ENCODE data around the gene SIMC1. TPM values are rescaled to one million over a fixed set of nuclear protein-coding genes. Genes with fewer than 3 reads are reported as not detected.
A peak's percentile ranks its signal among the peaks of the same experiment; 100 is the strongest.
"Not testable (repeated sequence)": the region's sequence is repeated elsewhere in the genome, so short reads cannot be mapped to it uniquely, and the experiment has no call there.

The SIMC1 gene
- total RNA-seq (2014; rRNA removed; shearing (Covaris generic)) = 9.7 and 12.8 TPM in 2 replicates
- 6.8 and 10.6 TPM in 2 replicates for polyA plus RNA-seq (2014; cell fraction: nucleus; rRNA removed)

GRCh38 chr5:176237971-176238644 is at the start of gene SIMC1:
SIMC1 (plus strand) TSS chr5:176238424; CDS start chr5:176238509, 85 bp downstream.
- peak; percentile 9 for DNase-seq (ENCODE audit: extremely low read depth, low read depth)

GRCh38 chr5:176188506-176189193 is 49.6 kb upstream of the SIMC1 start:
- no peak for DNase-seq (ENCODE audit: extremely low read depth, low read depth)

GRCh38 chr5:176189857-176190256 is 48.4 kb upstream of the SIMC1 start:
- DNase-seq (ENCODE audit: extremely low read depth, low read depth) = no peak

DNA sequence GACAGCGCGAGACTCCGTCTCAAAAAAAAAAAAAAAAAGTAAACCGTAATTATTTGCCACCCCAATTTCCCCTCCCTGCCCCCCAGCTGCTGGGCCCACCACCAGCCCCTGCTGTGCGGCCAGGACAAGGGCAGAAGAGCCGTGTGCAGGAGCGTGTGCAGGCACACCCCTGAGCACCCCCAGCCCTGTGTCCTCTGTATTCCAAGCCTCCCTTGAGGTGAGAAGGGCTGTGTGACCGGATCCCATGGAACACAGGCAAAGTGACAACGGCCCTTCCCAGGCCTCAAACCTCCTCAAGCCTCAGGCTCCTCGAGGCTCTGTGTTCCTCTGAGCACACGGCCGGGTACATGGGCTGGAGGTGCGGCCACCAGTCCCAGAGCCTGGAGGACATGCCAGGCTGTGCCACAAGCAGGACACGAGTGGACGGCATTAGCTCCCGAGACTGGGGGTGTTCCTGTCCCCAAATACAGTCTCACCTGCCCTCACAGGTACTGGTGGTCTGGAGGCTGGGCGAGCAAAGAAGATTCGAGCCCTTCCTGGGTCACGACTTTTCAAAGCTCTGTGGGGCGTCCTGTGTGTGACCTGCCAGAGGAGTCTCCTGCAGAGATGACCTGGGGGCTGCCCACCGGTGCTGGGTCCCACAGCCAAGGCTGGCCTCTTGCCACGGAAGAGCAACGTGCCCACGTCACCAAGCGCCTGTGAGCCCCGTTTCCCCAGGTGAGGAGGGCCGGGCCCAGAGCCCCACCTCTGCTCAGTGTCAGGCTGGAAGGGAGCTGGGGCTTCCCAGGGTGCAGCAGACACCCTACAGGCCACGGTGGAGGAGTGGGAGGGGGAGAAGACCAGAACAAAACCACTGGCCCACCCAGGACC is 47.1 kb upstream of the SIMC1 start:
- no peak for DNase-seq (ENCODE audit: extremely low read depth, low read depth)

GRCh38 chr5:176192094-176192721 is 46.0 kb upstream of the SIMC1 start:
- no peak for DNase-seq (ENCODE audit: extremely low read depth, low read depth)

DNA sequence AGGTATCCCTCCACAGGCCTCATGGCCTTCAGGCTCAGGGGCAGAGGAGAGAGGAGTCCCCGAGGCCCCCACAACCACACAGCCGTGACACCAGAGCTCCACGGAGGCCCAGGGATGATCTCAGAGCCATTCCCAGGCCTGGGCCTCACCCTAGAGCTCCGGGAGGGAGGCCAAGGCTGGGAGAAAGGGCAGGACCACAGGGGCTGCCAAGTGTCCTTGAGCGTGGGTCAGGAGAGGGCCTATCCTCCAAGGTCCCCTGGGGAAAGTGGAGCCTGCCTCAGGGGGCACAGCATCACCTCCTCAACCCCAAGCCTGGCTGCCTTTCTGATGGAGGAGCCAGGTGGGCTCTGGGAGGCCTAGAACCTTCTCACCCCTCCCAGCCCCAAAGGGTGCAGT is 45.5 kb upstream of the SIMC1 start:
- DNase-seq (ENCODE audit: extremely low read depth, low read depth) = not testable (repeated sequence)

- DNase-seq (ENCODE audit: extremely low read depth, low read depth) = not testable (repeated sequence)
Observed at GRCh38 chr5:176193636-176194035, 44.6 kb upstream of the SIMC1 start.

DNA sequence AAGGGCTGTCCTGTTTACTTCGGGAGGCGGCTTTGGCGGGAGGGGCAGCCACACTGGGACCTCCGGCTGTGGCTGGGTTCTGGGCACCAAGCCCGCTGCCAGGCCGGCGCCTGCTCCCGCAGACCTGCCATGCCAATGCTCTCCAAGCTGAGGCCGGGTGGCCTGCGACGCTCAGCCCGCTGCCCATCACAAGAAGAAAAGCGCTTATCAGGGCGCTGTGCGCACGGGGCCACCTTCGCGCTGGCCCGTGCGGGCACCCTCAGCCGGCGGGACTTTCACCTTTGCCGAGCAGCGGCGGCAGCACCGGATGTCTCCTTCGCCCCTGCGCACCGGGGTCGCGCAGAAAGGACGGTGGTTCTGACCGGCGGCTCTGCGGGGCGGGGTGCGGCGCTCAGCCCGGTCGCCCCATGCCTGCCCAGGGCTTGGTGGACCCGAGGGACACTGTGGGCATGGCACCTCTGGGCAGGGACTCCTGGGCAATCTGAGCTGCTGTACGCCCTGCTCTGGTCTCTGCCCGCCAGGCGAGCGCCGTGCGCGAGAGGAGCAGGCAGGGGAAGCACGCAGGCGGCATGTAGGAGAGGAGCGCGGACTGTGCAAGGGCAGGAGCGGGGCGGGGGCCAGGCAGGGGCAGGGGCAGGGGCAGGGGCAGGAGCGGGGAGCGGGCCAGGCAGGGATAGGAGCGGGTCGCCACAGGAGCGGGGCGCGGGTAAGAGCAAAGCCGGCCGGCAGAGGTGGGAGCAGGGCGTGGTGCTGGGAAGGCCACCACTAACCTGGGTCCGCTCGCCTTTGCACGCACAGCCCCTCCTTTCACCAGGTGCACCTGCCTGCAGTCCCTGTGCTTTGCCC is 43.8 kb upstream of the SIMC1 start:
- DNase-seq (ENCODE audit: extremely low read depth, low read depth) = not testable (repeated sequence)

DNA sequence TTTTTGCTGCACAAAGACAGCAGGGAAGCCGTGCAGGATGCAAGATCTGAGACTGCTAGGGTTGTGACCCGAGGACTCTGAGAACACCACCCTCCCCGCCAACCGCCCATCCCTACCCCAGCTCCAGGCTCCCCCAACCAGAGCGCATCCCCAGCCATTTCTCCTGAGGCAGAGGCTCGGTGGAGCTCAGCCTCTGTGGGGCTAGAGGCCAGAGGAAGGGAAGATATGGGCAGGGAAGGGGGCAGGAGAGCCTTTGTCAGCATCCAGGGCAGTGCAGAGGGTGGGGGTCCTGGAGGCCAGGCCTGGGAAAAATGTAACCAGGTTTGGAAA is 43.2 kb upstream of the SIMC1 start:
- not testable (repeated sequence) for DNase-seq (ENCODE audit: extremely low read depth, low read depth)

- not testable (repeated sequence) for DNase-seq (ENCODE audit: extremely low read depth, low read depth)
Observed at GRCh38 chr5:176195487-176196207, 42.6 kb upstream of the SIMC1 start.

GRCh38 chr5:176196781-176197180 is 41.4 kb upstream of the SIMC1 start:
- DNase-seq (ENCODE audit: extremely low read depth, low read depth) = not testable (repeated sequence)

- not testable (repeated sequence) for DNase-seq (ENCODE audit: extremely low read depth, low read depth)
Observed at GRCh38 chr5:176197234-176197858, 40.9 kb upstream of the SIMC1 start.

- not testable (repeated sequence) for DNase-seq (ENCODE audit: extremely low read depth, low read depth)
Observed at GRCh38 chr5:176198299-176198698, 39.9 kb upstream of the SIMC1 start.

DNA sequence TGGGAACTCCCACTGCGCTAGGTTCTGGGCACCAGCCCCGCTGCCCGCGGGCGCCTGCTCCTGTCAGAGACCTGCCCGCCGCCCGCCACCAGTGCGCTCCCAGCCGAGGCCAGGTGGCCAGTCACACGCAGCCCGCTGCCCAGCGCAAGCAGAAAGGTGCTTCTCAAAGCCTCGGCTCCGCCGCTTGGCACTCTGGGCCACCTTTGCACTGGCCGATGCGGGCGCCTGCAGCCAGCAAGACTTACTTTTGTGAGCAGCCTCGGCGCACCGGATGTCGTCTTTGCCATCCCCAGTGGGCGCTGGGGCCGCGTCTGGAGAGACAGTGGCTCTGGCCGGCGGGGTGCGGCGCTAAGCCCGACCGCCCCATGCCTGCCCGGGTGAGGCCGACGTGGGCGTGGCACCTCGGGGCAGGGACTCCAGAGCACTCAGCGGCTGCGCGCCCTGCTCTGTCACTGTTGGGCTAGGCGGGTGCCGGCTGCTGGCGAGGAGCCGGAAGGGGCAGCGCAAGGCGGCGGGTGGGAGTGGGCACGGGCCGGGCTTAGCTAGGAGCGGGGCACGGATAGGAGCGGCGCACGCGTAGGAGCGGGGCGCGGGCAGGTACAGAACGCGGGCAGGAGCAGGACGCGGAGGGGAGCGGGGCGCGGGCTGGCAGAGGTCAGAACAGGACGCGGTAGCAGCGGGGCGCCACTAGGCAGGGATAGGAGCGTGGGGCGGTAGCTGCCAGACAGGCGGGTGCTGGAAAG is 39.1 kb upstream of the SIMC1 start:
- not testable (repeated sequence) for DNase-seq (ENCODE audit: extremely low read depth, low read depth)

DNA sequence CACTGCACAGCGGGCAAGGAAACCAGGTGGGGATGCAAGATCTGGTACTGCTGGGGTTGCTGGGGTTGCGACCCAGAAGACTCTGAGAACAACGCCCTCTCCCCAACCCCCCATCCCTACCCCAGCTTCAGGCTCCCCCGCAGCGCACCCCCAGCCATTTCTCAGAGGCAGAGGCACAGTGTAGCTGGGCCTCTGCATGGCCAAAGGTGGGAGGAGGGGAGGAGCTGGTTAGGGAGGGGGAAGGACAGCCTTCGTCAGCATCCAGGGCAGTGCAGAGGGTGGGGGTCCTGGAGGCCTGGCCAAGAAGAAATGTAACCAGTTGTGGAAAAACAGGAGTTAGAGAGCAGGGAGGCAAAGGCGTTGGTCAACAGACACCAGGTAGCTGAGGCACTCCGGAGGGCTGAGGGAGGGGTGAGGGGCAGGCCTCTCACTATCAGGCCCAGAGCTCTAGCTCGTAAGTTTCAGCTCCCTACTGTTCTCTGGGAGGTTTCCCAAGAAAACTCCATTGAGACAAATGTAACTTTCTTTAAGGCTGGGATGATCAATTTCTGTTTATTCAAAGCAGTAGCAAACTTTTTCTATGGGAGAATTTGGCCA is 38.3 kb upstream of the SIMC1 start:
- DNase-seq (ENCODE audit: extremely low read depth, low read depth) = not testable (repeated sequence)

DNA sequence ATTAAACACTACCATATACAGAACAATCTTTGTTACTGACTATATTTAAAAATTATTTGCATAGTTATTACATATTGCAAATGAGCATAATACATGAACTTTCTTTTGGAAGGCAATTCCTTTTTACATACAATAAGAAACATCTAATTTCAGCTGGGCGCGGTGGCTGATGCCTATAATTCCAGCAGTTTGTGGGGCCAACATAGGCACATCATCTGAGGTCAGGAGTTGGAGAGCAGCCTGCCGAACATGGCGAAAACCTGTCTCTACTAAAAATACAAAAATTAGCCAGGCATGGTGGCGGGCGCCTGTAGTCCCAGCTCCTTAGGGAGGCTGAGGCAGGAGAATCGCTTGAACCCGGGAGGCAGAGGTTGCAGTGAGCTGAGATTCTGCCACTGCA is 36.4 kb upstream of the SIMC1 start:
- DNase-seq (ENCODE audit: extremely low read depth, low read depth) = no peak

DNA sequence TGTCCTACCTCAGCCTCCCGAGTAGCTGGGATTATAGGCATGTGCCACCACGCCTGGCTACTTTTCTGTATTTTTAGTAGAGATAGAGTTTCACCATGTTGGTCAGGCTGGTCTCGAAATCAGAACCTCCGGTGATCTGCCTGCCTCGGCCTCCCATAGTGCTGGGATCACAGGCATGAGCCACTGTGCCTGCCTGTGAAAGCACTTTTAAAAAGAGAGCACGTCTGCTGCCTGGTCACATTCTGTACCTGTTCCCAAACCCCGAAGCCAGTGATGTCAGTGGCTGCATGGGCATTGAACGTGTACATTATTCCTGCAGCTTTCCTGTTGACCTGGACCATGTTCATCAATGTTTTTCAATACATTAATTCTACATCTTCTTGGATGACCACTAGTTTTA is 35.1 kb upstream of the SIMC1 start:
- no peak for DNase-seq (ENCODE audit: extremely low read depth, low read depth)

DNA sequence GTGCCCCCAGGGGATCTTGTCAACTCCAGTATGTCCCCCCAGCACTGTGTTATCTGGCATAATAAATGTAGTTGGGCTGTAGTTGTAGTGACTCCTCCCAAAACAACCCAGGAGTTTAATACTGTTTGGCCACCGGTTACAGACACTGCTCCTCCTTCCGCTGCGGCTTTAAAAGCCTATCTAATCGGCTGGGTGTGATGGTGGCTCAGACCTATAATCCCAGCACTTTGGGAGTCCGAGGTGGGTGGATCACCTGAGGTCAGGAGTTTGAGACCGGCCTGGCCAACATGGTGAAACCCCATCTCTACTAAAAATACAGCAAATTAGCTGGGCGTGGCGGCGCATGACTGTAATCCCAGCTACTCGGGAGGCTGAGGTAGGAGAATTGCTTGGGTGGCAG is 34.7 kb upstream of the SIMC1 start:
- not testable (repeated sequence) for DNase-seq (ENCODE audit: extremely low read depth, low read depth)
